Prostate gland (tissue), 2 donors: ENCODE results near the gene PRCP. TPM values are rescaled to one million over a fixed set of nuclear protein-coding genes. Genes with fewer than 3 reads are reported as not detected.

Source experiments
- DNase-seq: peaks from one replicate; pipeline ENCODE4 v3.0.0-alpha.2; 2019; ENCODE audit warnings: low spot score
- H3K27ac ChIP-seq, 2 donors: fragments of 200-600 bp; sonication (generic); 2 replicates each; pipeline ENCODE4 v1.5.1; 2017 to 2019
- H3K27me3 ChIP-seq: fragments of 200-600 bp; sonication (generic); replicated peaks from 2 replicates; pipeline ENCODE4 v1.5.1; 2019; ENCODE audit not compliant: insufficient read depth
- H3K36me3 ChIP-seq, 2 donors: fragments of 200-600 bp; sonication (generic); 1 replicate in 1 of 2; 2 replicates in 1 of 2; pipeline versions ENCODE4 v1.5.1 to v1.8.1; 2017 to 2019
- H3K4me1 ChIP-seq: fragments of 200-600 bp; sonication (generic); replicated peaks from 2 replicates; pipeline ENCODE4 v1.5.1; 2019
- H3K4me3 ChIP-seq, 2 donors: fragments of 200-600 bp; sonication (generic); 2 replicates each; pipeline ENCODE4 v1.5.1; 2017 to 2019
- H3K9me3 ChIP-seq: fragments of 200-600 bp; sonication (generic); 2 replicates; pipeline ENCODE4 v1.5.1; 2017
- POLR2A ChIP-seq: fragments of 450-650 bp; IDR thresholded peaks from one replicate; pipeline ENCODE4 v1.6.1; 2016; ENCODE audit warnings: antibody characterized with exemption, mild to moderate bottlenecking
- POLR2AphosphoS5 ChIP-seq: sonication (generic); formaldehyde crosslinking; IDR thresholded peaks from one replicate; pipeline ENCODE4 v1.6.1; 2017; ENCODE audit warnings: antibody characterized with exemption
- WGBS: methylation state at CpG from one replicate; pipeline ENCODE4 v1.1.5; 2018; 5-methylcytosine and 5-hydroxymethylcytosine counted together
- intact Hi-C: fragments of 100-400 bp; cut with DNase I; formaldehyde crosslinking; loops from one replicate; pipeline ENCODE4 v1.14.2; 2022
- total RNA-seq, 2 donors: library from RNA; depleted of rRNA; stranded (reverse); fragments of >200 nt; gene quantifications; one replicate each; pipeline ENCODE4 v1.1.0, GENCODE V29; 2016
- TF ChIP-seq, protein P1 (sequence below), 4 experiments: fragments of 200-600 bp in 2 of 4; fragments of 450-650 bp in 2 of 4; sonication (generic) in 2 of 4; IDR thresholded peaks; 1 replicate in 3 of 4; 2 replicates in 1 of 4; pipeline ENCODE4 v1.5.1; 2016 to 2019; ENCODE audit warnings: antibody characterized with exemption in 4 of 4, mild to moderate bottlenecking in 2 of 4, moderate library complexity in 2 of 4

PRCP gene
- total RNA-seq, 2 donors from 2014 or later, result 41.8 to 67.7 TPM

DNA sequence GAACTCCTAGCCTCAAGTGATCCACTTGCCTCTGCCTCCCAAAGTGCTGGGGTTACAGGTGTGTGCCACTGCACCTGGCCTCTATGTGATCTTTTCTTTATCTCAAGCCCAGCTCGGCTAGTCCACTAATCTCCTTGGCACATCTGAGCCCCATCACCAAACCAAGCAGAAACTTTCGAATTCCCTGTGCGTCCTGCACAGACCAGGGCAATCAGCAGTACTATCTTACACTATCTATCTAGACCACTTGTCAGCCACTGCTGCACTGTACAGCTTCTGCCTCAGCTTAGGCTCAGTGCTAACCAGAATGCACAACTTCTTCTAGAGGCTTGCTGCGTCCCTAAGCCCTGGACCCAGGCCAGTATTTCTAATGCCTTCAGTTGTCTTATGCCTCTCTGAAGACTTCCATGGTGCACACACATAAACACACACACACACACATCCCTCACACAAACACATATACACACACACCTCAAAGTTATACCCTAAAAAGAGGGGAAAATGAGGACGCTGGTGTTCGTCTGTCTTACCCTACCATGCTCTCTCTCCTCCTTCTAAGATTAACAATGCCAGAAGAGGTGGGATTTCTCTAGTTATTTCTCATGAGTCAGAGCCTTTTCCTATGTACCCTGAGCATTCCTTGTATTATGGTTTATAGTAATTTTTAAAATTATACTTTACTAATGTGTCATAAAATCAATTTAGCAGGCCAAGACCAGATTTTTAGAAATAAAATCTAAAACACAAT, 107.2 kb downstream of the PRCP start:
- DNase-seq, result no peak
- H3K36me3 ChIP-seq, result no peaks in the 10 kb centered on the region
- H3K4me1 ChIP-seq, result no peaks in the 10 kb centered on the region
- H3K4me3 ChIP-seq, result no peak overlapping the region
- H3K27me3 ChIP-seq, result no peaks in the 10 kb centered on the region
- intact Hi-C loops, result no loop called here
- WGBS, result 89% methylated on average over 6 of the region's 6 CpGs
- TF ChIP-seq, protein P1, sequence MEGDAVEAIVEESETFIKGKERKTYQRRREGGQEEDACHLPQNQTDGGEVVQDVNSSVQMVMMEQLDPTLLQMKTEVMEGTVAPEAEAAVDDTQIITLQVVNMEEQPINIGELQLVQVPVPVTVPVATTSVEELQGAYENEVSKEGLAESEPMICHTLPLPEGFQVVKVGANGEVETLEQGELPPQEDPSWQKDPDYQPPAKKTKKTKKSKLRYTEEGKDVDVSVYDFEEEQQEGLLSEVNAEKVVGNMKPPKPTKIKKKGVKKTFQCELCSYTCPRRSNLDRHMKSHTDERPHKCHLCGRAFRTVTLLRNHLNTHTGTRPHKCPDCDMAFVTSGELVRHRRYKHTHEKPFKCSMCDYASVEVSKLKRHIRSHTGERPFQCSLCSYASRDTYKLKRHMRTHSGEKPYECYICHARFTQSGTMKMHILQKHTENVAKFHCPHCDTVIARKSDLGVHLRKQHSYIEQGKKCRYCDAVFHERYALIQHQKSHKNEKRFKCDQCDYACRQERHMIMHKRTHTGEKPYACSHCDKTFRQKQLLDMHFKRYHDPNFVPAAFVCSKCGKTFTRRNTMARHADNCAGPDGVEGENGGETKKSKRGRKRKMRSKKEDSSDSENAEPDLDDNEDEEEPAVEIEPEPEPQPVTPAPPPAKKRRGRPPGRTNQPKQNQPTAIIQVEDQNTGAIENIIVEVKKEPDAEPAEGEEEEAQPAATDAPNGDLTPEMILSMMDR (IDR thresholded peaks at IDR 0.05), result no peak
- no peak for TF ChIP-seq POLR2A
- TF ChIP-seq POLR2AphosphoS5, result no peak
- no peak overlapping the region for H3K27ac ChIP-seq
- H3K9me3 ChIP-seq, result no peaks in the 10 kb centered on the region

DNA sequence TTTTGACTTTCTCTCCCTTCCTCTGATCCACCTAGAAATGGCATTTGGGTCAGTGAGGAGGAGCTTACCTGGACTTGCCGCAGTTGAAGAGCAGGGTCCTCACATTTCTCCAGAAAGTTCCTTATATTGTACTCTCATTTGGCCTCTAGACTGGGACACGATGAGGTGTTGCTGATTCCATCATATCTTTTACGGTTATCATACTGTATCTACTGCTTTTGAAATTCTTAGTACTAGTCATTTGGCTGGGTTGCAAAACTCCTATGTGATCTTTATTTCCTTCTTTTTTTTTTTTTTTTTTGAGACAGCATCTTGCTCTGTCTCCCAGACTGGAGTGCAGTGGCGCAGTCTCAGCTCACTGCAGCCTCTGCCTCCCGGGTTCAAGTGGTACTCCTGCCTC, 107.9 kb downstream of the PRCP start:
- no peaks in the 10 kb centered on the region for H3K4me1 ChIP-seq
- H3K9me3 ChIP-seq, result no peaks in the 10 kb centered on the region
- WGBS, result 90% methylated on average over 5 of the region's 5 CpGs
- H3K27me3 ChIP-seq, result no peaks in the 10 kb centered on the region
- no peak for TF ChIP-seq POLR2A
- TF ChIP-seq, protein P1 (IDR thresholded peaks at IDR 0.05), result no peak
- no peak for TF ChIP-seq POLR2AphosphoS5
- H3K4me3 ChIP-seq, result no peak overlapping the region
- no peak for DNase-seq
- H3K36me3 ChIP-seq, result no peaks in the 10 kb centered on the region
- no peak overlapping the region for H3K27ac ChIP-seq
- intact Hi-C loops, result no loop called here

DNA sequence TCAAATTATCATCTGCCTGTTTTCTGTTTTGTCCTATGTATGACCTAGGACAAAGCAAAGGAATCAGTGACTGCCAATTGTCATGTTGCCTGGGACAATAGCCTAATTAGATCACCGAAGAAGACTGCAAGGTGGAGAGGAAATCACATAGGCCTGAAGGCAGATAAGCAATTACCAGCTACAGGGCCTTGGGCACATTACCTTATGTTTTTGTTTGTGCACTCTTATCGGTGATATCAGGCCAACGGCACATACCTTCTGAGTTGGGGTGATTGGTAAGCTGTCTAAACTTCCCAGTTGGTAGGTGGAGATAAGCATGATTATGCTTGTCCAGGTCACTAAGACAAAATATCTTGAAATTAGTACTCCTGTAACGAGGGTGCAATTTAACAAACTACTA, 108.5 kb downstream of the PRCP start:
- H3K4me3 ChIP-seq, result no peak overlapping the region
- H3K27ac ChIP-seq, result no peak overlapping the region
- intact Hi-C loops, result no loop called here
- no peaks in the 10 kb centered on the region for H3K36me3 ChIP-seq
- WGBS, result 76% methylated on average over 4 of the region's 4 CpGs
- H3K27me3 ChIP-seq, result no peaks in the 10 kb centered on the region
- no peak for TF ChIP-seq POLR2AphosphoS5
- no peak for TF ChIP-seq POLR2A
- TF ChIP-seq, protein P1 (IDR thresholded peaks at IDR 0.05), result no peak
- no peaks in the 10 kb centered on the region for H3K4me1 ChIP-seq
- H3K9me3 ChIP-seq, result no peaks in the 10 kb centered on the region
- no peak for DNase-seq

- no peak overlapping the region for H3K27ac ChIP-seq
- no peak overlapping the region for H3K4me3 ChIP-seq
- intact Hi-C loops, result no loop called here
- WGBS, result 38% methylated on average over 5 of the region's 5 CpGs
- no peaks in the 10 kb centered on the region for H3K9me3 ChIP-seq
- no peaks in the 10 kb centered on the region for H3K27me3 ChIP-seq
- H3K36me3 ChIP-seq, result no peaks in the 10 kb centered on the region
- no peaks in the 10 kb centered on the region for H3K4me1 ChIP-seq
- no peak for TF ChIP-seq POLR2AphosphoS5
- no peak for TF ChIP-seq POLR2A
- TF ChIP-seq, protein P1 (IDR thresholded peaks at IDR 0.05), result no peak
- no peak for DNase-seq
Observed at GRCh38 chr11:82790723-82791484, 109.3 kb downstream of the PRCP start.
